ENCODE data around the gene FER.

The FER gene

DNA sequence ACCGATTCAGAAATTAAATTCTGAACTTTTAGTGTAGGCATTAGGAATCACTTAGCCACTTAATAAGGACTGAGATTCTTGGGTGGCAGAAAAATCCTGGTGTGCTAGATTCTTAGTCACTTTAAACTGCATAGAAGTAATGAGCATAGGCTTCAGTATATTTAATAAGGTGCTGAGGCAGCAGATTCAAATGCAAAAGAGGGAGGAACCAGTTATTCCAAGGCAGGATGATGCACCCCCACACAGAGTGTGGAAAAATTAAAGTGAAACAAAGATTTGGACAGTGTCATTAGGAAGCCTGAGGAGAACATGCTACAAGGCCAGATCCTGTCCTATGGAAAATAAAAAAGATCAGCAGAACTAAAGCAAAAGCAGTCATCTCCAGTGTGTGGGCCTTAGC, 444.3 kb downstream of the FER start:
- no peak for DNase-seq

DNA sequence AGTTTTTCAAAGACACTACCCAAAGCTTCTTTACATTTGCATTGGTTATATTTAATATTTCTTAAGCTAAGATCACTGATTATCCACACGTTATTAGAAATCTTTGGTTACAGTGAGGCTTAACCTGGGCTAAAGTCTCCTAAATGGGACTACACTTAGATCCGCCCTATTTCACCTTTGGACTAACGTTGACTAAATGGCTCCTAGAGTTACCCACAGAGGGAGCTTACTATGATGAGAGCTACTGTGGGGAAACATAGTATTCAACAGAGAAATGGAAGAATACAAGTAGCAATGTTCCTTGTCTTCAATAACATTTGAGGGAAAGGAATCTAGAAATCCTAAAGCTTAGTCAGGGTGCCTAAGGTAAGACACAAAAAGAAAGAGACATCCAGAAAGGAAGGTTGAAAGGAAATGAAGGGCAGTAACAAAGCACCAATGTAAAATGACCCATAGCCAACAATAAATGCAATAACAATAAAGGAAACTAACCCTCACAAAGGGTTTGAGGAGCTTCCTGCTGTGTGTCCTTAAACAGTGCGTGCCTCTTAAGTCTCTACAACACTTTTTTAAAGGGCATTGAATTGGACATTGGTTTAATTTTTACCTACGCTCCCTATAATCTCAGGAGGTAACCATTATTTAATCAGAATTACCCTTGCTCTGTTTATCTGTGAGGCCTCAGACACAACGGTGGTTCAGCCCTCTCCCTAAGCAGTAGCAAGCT, 445.0 kb downstream of the FER start:
- DNase-seq = no peak

DNA sequence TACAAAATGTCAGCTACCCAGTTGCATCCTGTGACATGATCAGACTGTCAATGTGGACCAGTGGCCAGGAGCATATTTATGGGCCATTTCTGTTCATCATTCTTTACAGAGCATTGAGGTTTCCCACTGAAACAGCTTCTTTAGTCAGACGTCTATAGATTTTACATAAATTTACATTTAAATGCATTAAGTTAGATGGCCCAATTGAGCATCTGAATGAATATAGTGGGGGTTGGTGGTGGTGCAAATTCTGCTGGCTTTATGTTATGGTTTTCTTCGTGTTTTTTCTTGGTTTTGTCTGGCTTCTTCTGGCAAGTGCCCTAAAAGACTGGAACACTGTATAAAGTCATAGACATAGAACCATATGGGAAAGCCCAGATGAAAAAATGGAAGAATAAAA, 448.0 kb downstream of the FER start:
- DNase-seq = no peak

DNA sequence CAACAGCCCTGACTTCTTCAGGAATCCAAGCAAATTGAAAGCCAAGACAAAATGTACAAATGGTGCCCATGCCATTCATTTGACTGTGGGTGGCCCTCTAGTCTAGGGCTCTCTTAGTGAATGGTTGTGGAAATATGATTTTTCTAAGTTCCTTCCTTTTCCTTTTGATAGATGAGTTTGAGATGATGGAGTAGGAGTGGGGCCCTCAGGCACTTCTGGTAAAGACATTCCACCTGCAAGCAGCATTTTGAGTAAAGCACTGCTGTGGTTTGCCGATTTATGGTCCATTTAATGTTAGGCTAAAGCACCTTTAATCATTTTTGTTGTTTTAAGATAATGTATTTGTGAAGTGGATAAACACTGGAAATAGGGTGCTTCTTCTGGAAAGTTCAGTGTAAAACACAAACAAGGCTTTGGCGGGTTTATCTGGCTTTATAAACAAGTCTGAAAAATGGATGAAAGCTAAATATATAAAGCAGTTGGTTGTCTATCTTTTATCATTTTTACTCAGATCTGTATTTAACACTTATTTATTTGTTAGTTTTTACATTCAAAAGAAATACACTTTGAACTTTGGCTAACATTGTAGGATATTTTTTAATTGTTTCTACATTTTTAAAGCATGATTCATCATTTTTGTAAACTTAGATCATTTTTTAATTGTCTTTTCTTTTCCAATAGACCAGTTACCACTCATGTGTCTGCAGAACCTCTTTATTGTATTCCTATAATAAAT, 448.6 kb downstream of the FER start:
- DNase-seq = no peak

DNA sequence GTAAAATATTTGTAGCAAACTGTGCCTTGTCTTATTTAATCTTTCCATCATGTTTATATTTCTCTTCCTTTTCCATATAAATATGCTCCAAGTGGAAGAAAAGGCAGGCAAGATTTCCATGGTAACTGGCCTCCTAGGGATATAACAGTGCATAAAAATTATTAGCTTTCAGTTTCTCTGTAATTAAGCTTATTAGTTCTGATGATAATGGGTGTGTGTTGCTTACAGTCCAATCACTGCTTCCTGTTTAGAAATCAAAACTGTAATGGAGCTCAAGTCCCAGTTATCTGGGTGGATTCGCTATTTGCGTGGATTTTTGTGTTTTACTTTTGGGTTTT, 449.1 kb downstream of the FER start:
- no peak for DNase-seq

DNA sequence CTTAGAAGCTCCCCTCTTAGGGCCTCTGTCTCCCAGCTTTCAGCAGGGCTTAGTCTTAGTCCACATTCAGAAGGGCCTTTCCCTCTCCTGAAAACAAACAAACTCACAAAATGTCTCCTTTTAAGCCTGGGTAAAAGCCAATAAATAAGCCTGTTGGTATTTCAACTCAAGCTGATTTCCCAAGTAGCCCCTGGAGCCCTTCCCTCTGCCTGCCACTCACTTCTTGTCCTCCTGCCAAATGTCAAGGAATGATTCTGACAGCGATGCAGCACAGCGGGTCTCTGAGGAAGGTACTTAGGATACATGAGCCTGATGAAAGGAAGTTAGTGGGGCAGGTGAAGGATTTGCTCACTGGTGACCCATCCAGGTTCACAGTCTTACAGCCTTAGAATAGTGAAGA, 451.6 kb downstream of the FER start:
- no peak for DNase-seq

DNA sequence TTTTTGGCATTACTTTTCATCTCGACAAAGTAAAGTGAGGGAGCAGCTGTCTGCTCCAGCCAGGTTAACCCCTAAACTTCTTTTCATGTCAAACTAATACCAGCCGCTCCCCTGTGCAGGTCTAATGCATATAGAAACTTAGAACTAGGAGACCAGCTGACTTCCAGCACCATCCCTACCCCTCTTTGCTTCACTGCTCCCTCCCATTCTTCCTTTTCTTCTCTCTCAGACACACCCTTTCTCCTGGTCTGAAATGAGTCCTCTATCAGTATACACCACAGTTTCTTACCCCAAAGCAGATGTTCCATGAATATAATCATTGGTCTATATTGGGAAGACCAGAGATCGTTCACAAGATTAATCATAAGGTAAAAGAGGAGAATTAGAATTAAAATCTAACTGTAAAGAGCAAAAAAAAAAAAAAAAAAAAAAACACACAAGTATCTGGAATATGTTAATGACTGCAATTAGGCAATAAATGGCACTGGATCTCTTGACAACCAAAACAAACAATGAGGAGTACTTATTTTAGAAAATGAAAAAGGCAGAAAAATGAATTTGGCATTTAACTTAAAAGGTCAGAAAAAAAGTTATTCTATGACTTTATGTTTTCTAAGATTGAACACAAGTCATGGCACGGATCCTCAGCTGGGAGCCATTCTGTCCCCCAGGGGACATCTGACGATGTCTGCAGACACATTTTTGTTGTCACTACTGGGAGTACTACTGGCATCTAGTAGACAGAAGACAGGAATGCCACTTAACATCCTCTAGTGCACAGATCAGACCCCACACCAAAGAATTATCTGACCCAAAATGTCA, 452.3 kb downstream of the FER start:
- DNase-seq = no peak

DNA sequence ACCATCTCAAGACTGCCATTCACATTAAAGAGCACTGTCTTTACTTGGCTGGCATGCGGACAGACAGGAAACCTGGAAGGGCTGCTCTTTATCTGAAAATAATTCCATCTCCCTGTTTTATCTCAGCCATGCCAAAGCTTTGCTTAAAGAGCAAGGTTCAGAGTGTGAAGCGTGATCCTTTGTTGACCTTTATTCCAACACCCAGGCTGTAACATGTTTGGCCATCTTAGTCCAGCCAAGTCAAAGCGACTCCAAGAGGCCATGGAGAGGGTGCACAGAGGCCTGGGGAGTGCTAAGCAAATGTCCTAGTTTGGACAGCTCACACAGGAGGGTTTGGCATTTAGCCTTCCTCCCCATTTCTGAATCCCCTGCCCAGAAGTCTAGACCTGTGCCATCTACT, 467.3 kb downstream of the FER start:
- no peak for DNase-seq

DNA sequence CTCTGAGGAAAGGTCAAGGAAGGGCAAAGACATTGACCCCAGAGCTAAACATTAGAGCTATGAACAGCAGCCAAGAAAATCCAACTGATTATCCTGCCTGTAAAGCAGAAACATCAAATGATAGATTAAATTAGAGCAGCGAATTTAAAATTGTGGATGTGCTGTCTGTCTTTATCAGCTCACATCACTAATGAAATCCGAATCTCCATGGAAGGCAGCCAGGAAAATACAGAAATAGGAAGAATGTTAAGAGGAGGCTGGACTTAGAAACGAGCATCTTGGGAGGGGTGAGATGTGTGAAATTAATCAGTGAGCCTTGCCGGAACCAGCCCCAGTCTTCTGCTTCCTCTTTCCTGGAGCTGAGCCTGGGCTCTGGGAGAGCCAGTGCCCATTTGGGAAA, 471.1 kb downstream of the FER start:
- no peak for DNase-seq

DNA sequence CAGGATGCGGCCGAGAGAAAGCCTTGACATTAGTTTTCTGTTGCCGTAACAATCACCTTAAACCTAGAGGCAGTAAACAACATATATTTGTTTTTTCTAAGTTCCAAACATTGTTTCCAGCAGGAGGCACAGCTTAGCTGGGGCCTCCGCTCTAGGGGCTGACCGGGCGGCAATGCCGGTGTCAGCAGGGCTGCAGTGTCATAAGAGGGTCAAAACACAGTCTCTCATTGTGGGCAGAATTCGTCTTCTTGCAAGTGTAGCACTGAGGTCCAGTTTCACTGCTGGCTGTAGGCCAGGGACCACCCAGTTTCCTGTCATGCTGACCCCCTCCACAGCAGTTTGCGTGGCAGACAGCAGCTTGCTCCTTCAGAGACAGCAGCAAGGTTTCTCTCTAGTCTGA, 475.8 kb downstream of the FER start:
- no peak for DNase-seq

DNA sequence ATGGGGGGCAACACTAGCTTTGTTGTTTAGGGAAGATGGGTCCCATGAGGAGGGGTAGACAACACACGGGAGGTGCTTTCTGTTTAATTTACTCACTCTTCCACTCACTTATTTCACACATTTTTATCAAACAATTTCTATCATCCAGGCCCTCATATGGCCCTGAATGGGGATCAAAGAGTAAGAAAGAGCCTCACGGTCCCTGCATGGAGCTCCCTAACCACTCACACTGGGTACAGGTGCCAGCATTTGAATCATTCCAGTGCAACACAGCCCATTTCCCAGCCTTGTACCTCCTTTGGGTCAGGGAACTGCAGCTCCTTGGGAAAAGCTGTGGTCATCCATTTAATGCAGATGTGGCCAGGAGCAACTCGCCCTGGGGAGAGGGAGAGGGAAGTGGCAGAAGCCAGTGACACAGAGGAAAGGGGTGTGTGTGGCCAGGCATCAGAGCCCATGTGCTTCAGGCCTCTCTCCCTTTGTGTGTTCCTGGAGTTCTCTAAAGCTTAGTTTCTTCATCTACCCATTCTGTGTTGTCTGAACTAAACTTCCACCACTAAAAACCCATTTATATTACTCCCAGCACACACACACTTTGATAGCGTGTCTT, 476.7 kb downstream of the FER start:
- no peak for DNase-seq

DNA sequence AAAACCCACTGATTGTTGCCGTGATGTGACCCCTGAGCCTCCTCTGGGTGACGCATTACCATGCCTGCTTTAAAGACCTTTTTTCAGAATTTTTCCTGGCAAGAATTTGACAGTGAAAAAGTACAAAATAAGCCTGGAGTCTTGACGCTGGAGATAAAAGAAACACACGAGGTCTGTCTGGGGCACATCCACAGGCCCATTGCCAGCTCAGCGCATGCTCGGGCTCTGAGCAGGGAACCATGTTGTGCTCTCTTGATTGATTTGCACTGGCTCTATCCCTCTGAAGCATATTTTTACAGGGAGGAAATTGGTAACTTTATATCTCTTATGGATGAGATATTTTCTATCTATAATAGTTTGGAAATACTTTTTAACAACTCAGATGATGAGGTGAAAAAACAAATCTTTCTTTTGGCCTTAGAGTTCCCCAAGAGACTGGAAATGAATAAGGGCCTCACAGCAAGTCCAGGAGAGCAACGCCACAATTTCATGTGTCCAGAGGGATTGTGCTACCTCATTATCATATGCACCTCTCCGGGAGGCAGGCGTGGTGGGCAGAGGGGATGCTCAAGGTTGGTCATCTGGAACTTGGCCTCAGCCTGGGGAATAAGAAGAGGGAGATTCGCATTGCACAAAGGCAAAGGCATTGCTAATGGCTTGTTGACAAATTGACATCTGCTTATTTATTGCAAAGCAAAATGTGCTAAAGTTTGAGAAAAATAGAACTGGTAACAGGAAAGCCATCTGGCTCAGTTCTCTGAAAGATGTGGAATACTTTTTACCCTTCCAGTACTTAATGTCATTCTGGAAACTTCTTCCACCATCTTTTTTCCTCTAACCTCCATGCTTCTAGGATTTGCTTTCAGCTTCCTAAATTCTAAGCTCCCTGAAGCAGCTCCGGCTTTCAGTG, 478.3 kb downstream of the FER start:
- DNase-seq = no peak

DNA sequence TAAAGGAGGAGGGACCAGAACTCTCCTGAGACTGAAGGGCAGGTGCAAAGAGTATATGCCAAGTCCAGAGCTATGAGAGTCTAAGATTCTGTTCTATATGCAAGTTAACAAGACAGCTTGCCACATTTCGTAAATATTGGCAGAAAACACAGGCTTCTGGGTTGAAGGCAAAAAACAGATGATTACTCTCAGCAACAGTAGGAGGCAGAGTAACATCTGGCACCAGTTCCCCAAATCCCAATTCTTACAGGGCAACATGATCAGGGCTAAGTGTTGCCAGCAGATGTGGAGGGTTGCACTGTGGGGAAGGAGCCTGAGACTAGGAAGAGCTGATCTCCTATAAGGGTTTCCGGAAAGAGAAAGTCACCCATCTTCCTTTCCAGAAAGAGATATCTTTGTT, 482.7 kb downstream of the FER start:
- no peak for DNase-seq

DNA sequence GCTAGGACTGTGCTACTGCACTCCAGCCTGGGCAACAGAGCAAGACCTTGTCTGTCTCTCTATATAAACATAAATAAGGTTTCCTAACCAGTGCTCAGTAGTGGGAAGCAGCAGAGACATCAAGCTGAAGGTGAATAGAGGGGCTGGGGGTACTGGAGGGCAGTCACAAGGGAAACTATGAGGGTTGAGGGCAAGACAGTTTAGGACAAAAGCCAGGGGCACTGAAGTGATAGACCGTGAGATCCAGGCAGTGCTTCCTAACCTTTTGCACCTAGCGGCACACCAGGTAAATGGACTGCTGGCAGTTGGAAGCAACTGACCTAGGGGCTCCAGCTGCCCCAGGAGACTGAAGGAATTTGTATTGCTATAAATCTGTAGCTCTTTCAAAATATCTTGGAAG, 483.6 kb downstream of the FER start:
- no peak for DNase-seq

DNA sequence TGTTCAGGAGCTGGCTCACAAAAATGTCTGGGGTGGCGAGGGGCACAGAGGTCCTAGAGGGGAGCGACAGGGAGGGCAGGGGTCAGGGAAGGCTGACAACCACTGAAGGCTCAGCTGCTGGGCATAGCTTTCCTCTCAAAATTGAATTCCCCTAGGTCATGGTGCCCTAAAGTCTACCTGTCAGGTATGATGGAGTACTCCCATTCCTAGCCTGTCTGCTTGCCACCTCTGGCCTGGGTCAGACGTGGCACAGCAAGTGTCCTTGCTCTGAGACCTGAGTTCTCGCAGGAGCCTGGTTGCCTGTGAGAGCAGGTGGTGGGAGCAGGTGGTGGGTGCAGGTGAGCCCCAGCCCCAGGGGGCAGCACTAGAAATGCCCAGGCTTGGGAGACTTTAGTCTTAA, 486.7 kb downstream of the FER start:
- no peak for DNase-seq

DNA sequence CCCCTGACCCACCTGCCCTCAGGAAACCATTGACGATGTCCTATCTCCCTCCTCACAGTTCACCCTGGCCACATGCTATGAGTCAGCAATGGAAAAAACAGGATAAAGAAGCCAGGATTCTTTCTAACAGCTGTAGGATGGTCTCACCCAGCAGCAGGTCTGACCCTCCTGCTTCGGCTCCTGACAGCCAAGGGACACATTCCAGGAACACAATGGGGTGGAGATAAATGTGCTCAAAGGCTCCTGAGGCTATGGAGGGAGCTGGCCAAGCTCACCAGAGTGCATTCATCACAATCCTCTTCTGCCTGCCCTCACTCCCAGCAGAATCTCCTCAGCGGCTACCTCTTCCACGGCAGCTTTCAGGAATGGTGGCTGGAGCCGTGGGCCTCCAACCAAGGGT, 491.8 kb downstream of the FER start:
- DNase-seq = no peak

DNA sequence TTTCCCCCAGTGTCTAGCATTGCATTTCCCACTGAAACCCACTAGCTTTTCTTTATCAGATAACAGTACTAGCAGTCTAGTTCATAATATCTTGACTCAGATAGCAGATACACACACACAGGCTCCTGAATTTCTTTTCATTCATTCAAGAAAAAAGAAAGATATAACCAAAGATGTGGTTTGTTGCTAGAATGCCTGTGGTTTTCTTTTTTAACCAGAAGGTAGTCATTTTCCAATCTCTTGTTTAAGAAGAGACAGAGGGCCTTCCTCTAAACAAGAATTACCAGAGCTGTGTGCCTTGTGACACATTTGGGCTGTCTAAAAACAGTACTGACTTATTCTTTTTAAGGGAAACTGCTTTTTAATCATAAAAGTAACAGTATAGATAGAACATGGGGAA, 494.8 kb downstream of the FER start:
- no peak for DNase-seq

DNA sequence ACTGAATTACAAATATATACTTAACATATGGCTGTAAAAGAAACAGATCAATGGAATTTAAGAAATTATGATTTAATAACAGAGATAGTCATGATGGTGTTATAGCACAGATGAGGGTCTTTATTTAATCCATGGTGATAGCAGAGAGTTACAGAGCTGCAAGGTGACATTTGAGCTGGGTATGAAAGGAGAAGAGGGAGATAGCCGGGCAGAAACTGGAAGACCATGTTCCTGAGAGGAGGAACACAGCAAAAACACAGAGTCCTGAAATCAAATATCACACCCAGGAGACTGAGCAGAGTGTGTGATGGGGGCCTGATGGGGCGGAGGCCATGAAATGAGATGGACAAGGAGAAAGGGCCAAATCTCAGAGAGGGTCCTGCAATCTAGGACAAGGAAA, 498.7 kb downstream of the FER start:
- DNase-seq = no peak

Data from inflammatory macrophage (primary cell).